Hepatic stellate cell (primary cell): ENCODE data around the gene GOLT1A.
A peak's percentile ranks its signal among the peaks of the same experiment; 100 is the strongest.

Experiments used
- DNase-seq: peaks from one replicate; pipeline ENCODE4 v3.0.0; 2011; ENCODE audit warnings: low spot score

Gene GOLT1A

GRCh38 chr1:204213668-204214662 lies at the start of gene GOLT1A:
Gene GOLT1A (minus strand): TSS chr1:204213988. CDS start chr1:204213906, 82 bp downstream.
- peak; percentile 72 for DNase-seq

- no peak for DNase-seq
Measured at GRCh38 chr1:204263254-204263910, 49.6 kb upstream of the GOLT1A start.

- DNase-seq = no peak
Measured at GRCh38 chr1:204262506-204263253, 48.9 kb upstream of the GOLT1A start.

GRCh38 chr1:204261746-204262505 lies 48.1 kb upstream of the GOLT1A start:
- DNase-seq = peak; percentile 70

- no peak for DNase-seq
Measured at GRCh38 chr1:204261266-204261665, 47.5 kb upstream of the GOLT1A start.

- no peak for DNase-seq
Measured at GRCh38 chr1:204260601-204261197, 46.9 kb upstream of the GOLT1A start.

- DNase-seq = no peak
Measured at GRCh38 chr1:204259782-204260181, 46.0 kb upstream of the GOLT1A start.

- no peak for DNase-seq
Measured at GRCh38 chr1:204259196-204259595, 45.4 kb upstream of the GOLT1A start.

GRCh38 chr1:204258213-204259115 lies 44.7 kb upstream of the GOLT1A start:
- peak; percentile 88 for DNase-seq

GRCh38 chr1:204257446-204257845 lies 43.7 kb upstream of the GOLT1A start:
- no peak for DNase-seq

- no peak for DNase-seq
Measured at GRCh38 chr1:204256531-204256930, 42.7 kb upstream of the GOLT1A start.

GRCh38 chr1:204255966-204256365 lies 42.2 kb upstream of the GOLT1A start:
- peak; percentile 60 for DNase-seq

- DNase-seq = no peak
Measured at GRCh38 chr1:204255225-204255624, 41.4 kb upstream of the GOLT1A start.

GRCh38 chr1:204254031-204254661 lies 40.4 kb upstream of the GOLT1A start:
- DNase-seq = peak; percentile 36

- DNase-seq = no peak
Measured at GRCh38 chr1:204251926-204252689, 38.3 kb upstream of the GOLT1A start.

- DNase-seq = no peak
Measured at GRCh38 chr1:204251286-204251685, 37.5 kb upstream of the GOLT1A start.

GRCh38 chr1:204250428-204251030 lies 36.7 kb upstream of the GOLT1A start:
- DNase-seq = no peak

GRCh38 chr1:204249736-204250427 lies 36.1 kb upstream of the GOLT1A start:
- no peak for DNase-seq
